ENCODE measurements around the gene PKP3. TPM values are rescaled to one million over a fixed set of nuclear protein-coding genes. Genes with fewer than 3 reads are reported as not detected.
A peak's percentile ranks its signal among the peaks of the same experiment; 100 is the strongest.

PKP3 gene
- total and polyA plus RNA-seq, 2 donors (not counting 1 experiment from before 2014, with no cell fraction given), result 0.78 TPM; not detected in 1

- TF ChIP-seq CTCF (IDR thresholded peaks at IDR 0.05) (no peak), EZH2 (IDR thresholded peaks at IDR 0.05; ENCODE audit: borderline replicate concordance, insufficient read depth, low read depth, low read length, poor library complexity, severe bottlenecking) (no peak)
- no peak overlapping the region for H3K4me3 ChIP-seq (ENCODE audit: control extremely low read depth in 1 of 5, extremely low read depth in 1 of 5, insufficient read depth in 1 of 5, low read depth in 2 of 5, low read length in 4 of 5)
- intact Hi-C loops (cut with micrococcal nuclease), result no loop called here
- H3K27me3 ChIP-seq (replicated peaks in 1 of 4; ENCODE audit: control extremely low read depth in 1 of 4, control insufficient read depth in 3 of 4, insufficient read depth in 4 of 4, low read length in 3 of 4), result peaks cover 0 to 3% (median 0%) of the 10 kb centered on the region in 4 experiments
- H3K9ac ChIP-seq (ENCODE audit: low read length), result no peak overlapping the region
- H3K27ac ChIP-seq (ENCODE audit: low read length in 2 of 2), result no peak overlapping the region
- no peak overlapping the region for H2AFZ ChIP-seq (ENCODE audit: insufficient read depth, low read depth, low read length, poor library complexity, severe bottlenecking)
- no peaks in the 10 kb centered on the region for H3K79me2 ChIP-seq (ENCODE audit: control insufficient read depth, insufficient read depth, low read length)
- ATAC-seq (ENCODE audit: low read depth) (no peak), DNase-seq (no peak)
- H4K20me1 ChIP-seq (ENCODE audit: control insufficient read depth, insufficient read depth, low read length, poor library complexity, severe bottlenecking), result no peaks in the 10 kb centered on the region
- H3K36me3 ChIP-seq (replicated peaks in 1 of 2; ENCODE audit: control extremely low read depth in 1 of 2, control insufficient read depth in 1 of 2, extremely low read depth in 1 of 2, insufficient read depth in 2 of 2, low read length in 1 of 2), result no peaks in the 10 kb centered on the region
- peaks cover 0 to 4% (median 0%) of the 10 kb centered on the region in 3 donors for H3K9me3 ChIP-seq (ENCODE audit: control extremely low read depth in 1 of 3, control insufficient read depth in 2 of 3, insufficient read depth in 1 of 3, low read length in 2 of 3)
- H3K27me3 Mint-ChIP-seq, result peaks cover 14% of the 10 kb centered on the region
- no peaks in the 10 kb centered on the region for H3K4me1 Mint-ChIP-seq
- H3K4me1 ChIP-seq (ENCODE audit: control insufficient read depth in 2 of 2, insufficient read depth in 2 of 2, low read length in 2 of 2), result no peaks in the 10 kb centered on the region
- no peak overlapping the region for H3K27ac Mint-ChIP-seq
- 93% methylated on average over 44 of the region's 44 CpGs for WGBS (ENCODE audit: insufficient coverage)
- ChIA-PET POLR2A (no interaction called here), CTCF (no interaction called here)
- H3K4me2 ChIP-seq (replicated peaks; ENCODE audit: low read depth, low read length, poor library complexity, severe bottlenecking), result no peak overlapping the region
- no peaks in the 10 kb centered on the region for H3K9me3 Mint-ChIP-seq (ENCODE audit: insufficient read depth)
- no peak overlapping the region for H3K4me3 Mint-ChIP-seq
Observed at GRCh38 chr11:377174-377865, 16.7 kb upstream of the PKP3 start.

- Histone ChIP-seq H3K9ac (ENCODE audit: low read length) (no peak overlapping the region), H3K4me1 (ENCODE audit: control insufficient read depth in 2 of 2, insufficient read depth in 2 of 2, low read length in 2 of 2) (no peaks in the 10 kb centered on the region), H4K20me1 (ENCODE audit: control insufficient read depth, insufficient read depth, low read length, poor library complexity, severe bottlenecking) (no peaks in the 10 kb centered on the region), H3K27me3 (replicated peaks in 1 of 4; ENCODE audit: control extremely low read depth in 1 of 4, control insufficient read depth in 3 of 4, insufficient read depth in 4 of 4, low read length in 3 of 4) (peaks cover 0 to 3% (median 0%) of the 10 kb centered on the region in 4 experiments), H3K9me3 (ENCODE audit: control extremely low read depth in 1 of 3, control insufficient read depth in 2 of 3, insufficient read depth in 1 of 3, low read length in 2 of 3) (peaks cover 0 to 4% (median 0%) of the 10 kb centered on the region in 3 donors), H3K79me2 (ENCODE audit: control insufficient read depth, insufficient read depth, low read length) (no peaks in the 10 kb centered on the region), H3K4me3 (ENCODE audit: control extremely low read depth in 1 of 5, extremely low read depth in 1 of 5, insufficient read depth in 1 of 5, low read depth in 2 of 5, low read length in 4 of 5) (no peak overlapping the region), H3K4me2 (replicated peaks; ENCODE audit: low read depth, low read length, poor library complexity, severe bottlenecking) (no peak overlapping the region), H3K36me3 (replicated peaks in 1 of 2; ENCODE audit: control extremely low read depth in 1 of 2, control insufficient read depth in 1 of 2, extremely low read depth in 1 of 2, insufficient read depth in 2 of 2, low read length in 1 of 2) (no peaks in the 10 kb centered on the region), H2AFZ (ENCODE audit: insufficient read depth, low read depth, low read length, poor library complexity, severe bottlenecking) (no peak overlapping the region), H3K27ac (ENCODE audit: low read length in 2 of 2) (no peak overlapping the region)
- WGBS (ENCODE audit: insufficient coverage), result 85% methylated on average over 11 of the region's 11 CpGs
- no peaks in the 10 kb centered on the region for H3K9me3 Mint-ChIP-seq (ENCODE audit: insufficient read depth)
- H3K4me3 Mint-ChIP-seq, result no peak overlapping the region
- CTCF ChIA-PET, result no interaction called here
- peak overlapping the region; percentile 7 for H3K27ac Mint-ChIP-seq
- intact Hi-C loops (cut with micrococcal nuclease), result no loop called here
- TF ChIP-seq CTCF (IDR thresholded peaks at IDR 0.05) (no peak), EZH2 (IDR thresholded peaks at IDR 0.05; ENCODE audit: borderline replicate concordance, insufficient read depth, low read depth, low read length, poor library complexity, severe bottlenecking) (no peak)
- no peaks in the 10 kb centered on the region for H3K4me1 Mint-ChIP-seq
- no peak for DNase-seq
- ATAC-seq (ENCODE audit: low read depth), result no peak
- POLR2A ChIA-PET, result no interaction called here
- peaks cover 15% of the 10 kb centered on the region for H3K27me3 Mint-ChIP-seq
Observed at GRCh38 chr11:377883-378500, 16.0 kb upstream of the PKP3 start.
